HG02970 (cell line): ENCODE measurements around the gene CRY1.

ENCODE experiments used
- ATAC-seq: cut with Tn5 transposase; IDR thresholded peaks from one replicate; pipeline ENCODE4 v1.9.1; 2021; ENCODE audit warnings: mild to moderate bottlenecking, moderate library complexity, moderate number of reproducible peaks; ENCODE audit not compliant: unreplicated experiment, low FRiP score

The CRY1 gene

GRCh38 chr12:106974511-106974910, 118.8 kb downstream of the CRY1 start:
- no peak for ATAC-seq

- ATAC-seq, result no peak
Measured at GRCh38 chr12:106973545-106973944, 119.8 kb downstream of the CRY1 start.

GRCh38 chr12:106971065-106971464, 122.3 kb downstream of the CRY1 start:
- no peak for ATAC-seq

GRCh38 chr12:106964526-106964925, 128.8 kb downstream of the CRY1 start:
- no peak for ATAC-seq

- no peak for ATAC-seq
Measured at GRCh38 chr12:106962286-106962685, 131.1 kb downstream of the CRY1 start.

- no peak for ATAC-seq
Measured at GRCh38 chr12:106960443-106960842, 132.9 kb downstream of the CRY1 start.

- ATAC-seq, result no peak
Measured at GRCh38 chr12:106957583-106957982, 135.8 kb downstream of the CRY1 start.

- no peak for ATAC-seq
Measured at GRCh38 chr12:106956048-106956578, 137.2 kb downstream of the CRY1 start.

- ATAC-seq, result peak; percentile 92
Measured at GRCh38 chr12:106955377-106956047, 137.8 kb downstream of the CRY1 start, which contains the start of gene TMEM263. Gene TMEM263, plus strand, starts transcription at chr12:106955907. Its CDS starts 11,210 bp downstream, at chr12:106967117.

- peak; percentile 26 for ATAC-seq
Measured at GRCh38 chr12:106954462-106955376, 138.6 kb downstream of the CRY1 start.

- ATAC-seq, result no peak
Measured at GRCh38 chr12:106953352-106954250, 139.7 kb downstream of the CRY1 start.

- no peak for ATAC-seq
Measured at GRCh38 chr12:106950591-106950990, 142.8 kb downstream of the CRY1 start.

GRCh38 chr12:106947461-106947860, 145.9 kb downstream of the CRY1 start:
- ATAC-seq, result no peak

GRCh38 chr12:106945261-106945851, 148.0 kb downstream of the CRY1 start:
- no peak for ATAC-seq

GRCh38 chr12:106942775-106943174, 150.6 kb downstream of the CRY1 start:
- no peak for ATAC-seq

- ATAC-seq, result no peak
Measured at GRCh38 chr12:106941481-106942156, 151.7 kb downstream of the CRY1 start.
